Measurements from ENCODE around the gene FPR3.

GRCh38 chr19:51802775-51803174 is 7.8 kb downstream of the FPR3 start:
- TF ChIP-seq CTCF (IDR thresholded peaks at IDR 0.05) (no peak), EP300 (IDR thresholded peaks at IDR 0.05) (no peak)
